Measurements from ENCODE around the gene SIRT3.
A peak's percentile ranks its signal among the peaks of the same experiment; 100 is the strongest.

SIRT3 gene

DNA sequence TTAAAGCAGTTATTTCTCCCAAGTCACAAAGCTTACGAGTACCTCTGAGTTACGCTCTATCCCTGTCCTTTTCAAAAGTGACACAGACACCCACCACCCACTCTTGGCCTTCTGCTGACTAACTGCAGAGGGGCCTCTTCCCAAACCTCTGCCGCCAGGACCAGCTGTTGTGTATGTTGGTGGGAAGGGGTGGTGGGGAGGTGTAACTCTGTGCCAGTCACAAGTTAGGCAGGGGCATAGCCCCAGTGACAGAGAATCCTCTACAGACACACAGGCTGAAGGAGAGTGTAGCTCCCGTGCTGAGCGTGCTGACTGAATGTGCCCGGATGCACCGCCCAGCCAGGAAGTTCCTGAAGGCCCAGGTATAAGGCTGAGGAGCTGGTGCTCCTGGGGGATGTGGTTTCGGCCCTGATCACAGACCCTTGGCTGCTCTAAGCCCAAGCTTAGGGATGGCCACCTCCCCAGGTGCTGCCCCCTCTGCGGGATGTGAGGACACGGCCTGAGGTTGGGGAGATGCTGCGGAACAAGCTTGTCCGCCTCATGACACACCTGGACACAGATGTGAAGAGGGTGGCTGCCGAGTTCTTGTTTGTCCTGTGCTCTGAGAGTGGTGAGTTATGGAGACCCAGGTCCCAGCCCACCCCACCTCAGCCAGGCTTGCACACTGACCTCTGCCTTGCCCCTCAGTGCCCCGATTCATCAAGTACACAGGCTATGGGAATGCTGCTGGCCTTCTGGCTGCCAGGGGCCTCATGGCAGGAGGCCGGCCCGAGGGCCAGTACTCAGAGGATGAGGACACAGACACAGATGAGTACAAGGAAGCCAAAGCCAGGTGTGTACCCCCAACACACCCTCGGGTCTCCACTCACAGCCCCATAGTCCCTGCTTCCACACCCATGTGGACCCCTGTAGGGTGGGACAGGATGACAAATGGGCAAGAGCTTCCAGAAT, 23.7 kb downstream of the SIRT3 start:
- no peak overlapping the region for H3K27ac ChIP-seq
- no peak for TF ChIP-seq ZFX (IDR thresholded peaks at IDR 0.05; ENCODE audit: borderline replicate concordance)
- TF ChIP-seq, protein P1, sequence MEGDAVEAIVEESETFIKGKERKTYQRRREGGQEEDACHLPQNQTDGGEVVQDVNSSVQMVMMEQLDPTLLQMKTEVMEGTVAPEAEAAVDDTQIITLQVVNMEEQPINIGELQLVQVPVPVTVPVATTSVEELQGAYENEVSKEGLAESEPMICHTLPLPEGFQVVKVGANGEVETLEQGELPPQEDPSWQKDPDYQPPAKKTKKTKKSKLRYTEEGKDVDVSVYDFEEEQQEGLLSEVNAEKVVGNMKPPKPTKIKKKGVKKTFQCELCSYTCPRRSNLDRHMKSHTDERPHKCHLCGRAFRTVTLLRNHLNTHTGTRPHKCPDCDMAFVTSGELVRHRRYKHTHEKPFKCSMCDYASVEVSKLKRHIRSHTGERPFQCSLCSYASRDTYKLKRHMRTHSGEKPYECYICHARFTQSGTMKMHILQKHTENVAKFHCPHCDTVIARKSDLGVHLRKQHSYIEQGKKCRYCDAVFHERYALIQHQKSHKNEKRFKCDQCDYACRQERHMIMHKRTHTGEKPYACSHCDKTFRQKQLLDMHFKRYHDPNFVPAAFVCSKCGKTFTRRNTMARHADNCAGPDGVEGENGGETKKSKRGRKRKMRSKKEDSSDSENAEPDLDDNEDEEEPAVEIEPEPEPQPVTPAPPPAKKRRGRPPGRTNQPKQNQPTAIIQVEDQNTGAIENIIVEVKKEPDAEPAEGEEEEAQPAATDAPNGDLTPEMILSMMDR (IDR thresholded peaks at IDR 0.05), result no peak

- TF ChIP-seq, protein P1 (IDR thresholded peaks at IDR 0.05), result no peak
- TF ChIP-seq ZFX (IDR thresholded peaks at IDR 0.05; ENCODE audit: borderline replicate concordance), result no peak
- no peak overlapping the region for H3K27ac ChIP-seq
These were observed 24.4 kb downstream of the SIRT3 start for GRCh38 chr11:211741-212140.

DNA sequence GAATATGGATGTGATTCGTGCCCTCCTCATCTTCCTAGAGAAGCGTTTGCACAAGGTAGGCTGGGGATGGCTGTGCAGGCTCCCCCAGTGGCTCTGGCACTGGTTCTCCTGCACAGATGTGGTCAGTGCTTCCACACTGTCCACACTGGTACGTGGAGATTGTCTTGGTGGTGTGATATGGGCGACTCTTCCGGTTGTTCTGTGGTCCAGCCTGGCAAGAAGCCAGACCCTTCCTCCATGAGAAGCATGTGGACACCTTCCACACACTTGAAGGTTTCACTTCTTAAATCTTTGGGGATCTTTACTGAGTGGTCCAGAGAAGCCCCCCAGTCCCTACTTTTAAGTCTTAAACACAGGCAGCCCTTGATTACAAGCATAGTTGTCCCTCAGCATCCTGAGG, 24.8 kb downstream of the SIRT3 start:
- no peak for TF ChIP-seq ZFX (IDR thresholded peaks at IDR 0.05; ENCODE audit: borderline replicate concordance)
- TF ChIP-seq, protein P1 (IDR thresholded peaks at IDR 0.05), result no peak
- H3K27ac ChIP-seq, result no peak overlapping the region

GRCh38 chr11:210803-211180, 25.4 kb downstream of the SIRT3 start:
- TF ChIP-seq, protein P1 (IDR thresholded peaks at IDR 0.05), result no peak
- TF ChIP-seq ZFX (IDR thresholded peaks at IDR 0.05; ENCODE audit: borderline replicate concordance), result no peak
- H3K27ac ChIP-seq, result peak overlapping the region; percentile 99; the same call in 1 of the 2 replicates

DNA sequence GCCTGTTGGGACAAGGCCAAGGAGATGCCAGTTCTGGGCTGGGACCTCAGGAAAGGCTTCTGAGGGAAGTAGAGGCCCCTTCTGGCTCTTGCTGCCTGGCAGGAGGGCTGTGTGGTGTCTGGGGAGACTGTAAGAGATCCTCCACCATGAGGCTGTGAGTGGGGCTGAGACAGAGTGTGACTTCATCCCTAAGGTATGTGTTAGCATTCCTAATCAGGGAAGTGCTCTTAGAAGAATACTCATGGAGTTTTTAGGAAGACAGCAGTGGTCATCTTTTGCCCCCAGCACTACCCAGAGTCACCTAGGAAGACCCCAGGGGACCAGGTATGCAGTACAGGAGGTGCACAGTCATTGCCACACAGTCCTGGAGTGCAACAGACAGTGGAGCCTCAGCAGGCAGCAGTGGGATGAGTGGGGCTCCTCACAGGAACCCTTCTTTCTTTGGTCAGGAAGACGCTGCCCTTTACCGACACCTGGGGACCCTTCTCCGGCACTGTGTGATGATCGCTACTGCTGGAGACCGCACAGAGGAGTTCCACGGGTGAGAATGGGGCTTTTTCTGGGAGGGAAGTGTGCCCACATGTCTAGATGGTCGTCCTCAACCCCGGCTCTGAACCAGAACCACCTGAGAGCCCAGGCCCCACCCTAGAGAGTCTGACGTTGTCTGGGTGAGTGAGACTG, 25.9 kb downstream of the SIRT3 start:
- H3K27ac ChIP-seq, result peak overlapping the region; percentile 99
- TF ChIP-seq, protein P1 (IDR thresholded peaks at IDR 0.05), result no peak
- no peak for TF ChIP-seq ZFX (IDR thresholded peaks at IDR 0.05; ENCODE audit: borderline replicate concordance)

DNA sequence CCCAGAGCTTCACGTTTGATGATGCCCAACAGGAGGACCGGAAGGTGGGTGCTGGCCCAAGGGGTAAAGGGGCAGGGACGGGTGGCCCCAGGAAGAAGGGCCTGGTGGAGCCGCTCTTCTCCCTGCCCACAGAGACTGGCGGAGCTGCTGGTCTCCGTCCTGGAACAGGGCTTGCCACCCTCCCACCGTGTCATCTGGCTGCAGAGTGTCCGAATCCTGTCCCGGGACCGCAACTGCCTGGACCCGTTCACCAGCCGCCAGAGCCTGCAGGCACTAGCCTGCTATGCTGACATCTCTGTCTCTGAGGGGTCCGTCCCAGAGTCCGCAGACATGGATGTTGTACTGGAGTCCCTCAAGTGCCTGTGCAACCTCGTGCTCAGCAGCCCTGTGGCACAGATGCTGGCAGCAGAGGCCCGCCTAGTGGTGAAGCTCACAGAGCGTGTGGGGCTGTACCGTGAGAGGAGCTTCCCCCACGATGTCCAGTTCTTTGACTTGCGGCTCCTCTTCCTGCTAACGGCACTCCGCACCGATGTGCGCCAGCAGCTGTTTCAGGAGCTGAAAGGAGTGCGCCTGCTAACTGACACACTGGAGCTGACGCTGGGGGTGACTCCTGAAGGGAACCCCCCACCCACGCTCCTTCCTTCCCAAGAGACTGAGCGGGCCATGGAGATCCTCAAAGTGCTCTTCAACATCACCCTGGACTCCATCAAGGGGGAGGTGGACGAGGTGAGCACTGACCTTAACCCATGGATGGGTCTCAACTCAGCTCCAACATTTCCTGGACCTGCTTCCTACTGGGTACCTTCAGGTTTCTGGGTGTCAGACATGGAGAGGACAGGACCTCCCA, 26.6 kb downstream of the SIRT3 start:
- TF ChIP-seq, protein P1 (IDR thresholded peaks at IDR 0.05), result no peak
- no peak for TF ChIP-seq ZFX (IDR thresholded peaks at IDR 0.05; ENCODE audit: borderline replicate concordance)
- peak overlapping the region; percentile 99 for H3K27ac ChIP-seq
